Frontal cortex (tissue), 4 donors: ENCODE data around the gene LRIT3. TPM values are rescaled to one million over a fixed set of nuclear protein-coding genes. Genes with fewer than 3 reads are reported as not detected.
A peak's percentile ranks its signal among the peaks of the same experiment; 100 is the strongest.
"Not testable (repeated sequence)": the region's sequence is repeated elsewhere in the genome, so short reads cannot be mapped to it uniquely, and the experiment has no call there.

Source experiments
- DNase-seq, 2 donors: peaks; one replicate each; pipeline ENCODE4 v3.0.0; 2012; ENCODE audit warnings: low spot score in 2 of 2
- FAIRE-seq: peaks from 2 replicates; lab custom pipeline; 2012; peaks lifted over from hg19 to GRCh38; lab: Jason Lieb, UNC
- total RNA-seq: library from RNA; depleted of rRNA; stranded (reverse); fragments of >200 nt; gene quantifications from one replicate; pipeline ENCODE4 v1.2.3, GENCODE V29; 2014
- donor health status: control.
- donor health status: control.
- donor health status: control.

Gene LRIT3
- total RNA-seq, 1 donor from 2014 or later: not detected

DNA sequence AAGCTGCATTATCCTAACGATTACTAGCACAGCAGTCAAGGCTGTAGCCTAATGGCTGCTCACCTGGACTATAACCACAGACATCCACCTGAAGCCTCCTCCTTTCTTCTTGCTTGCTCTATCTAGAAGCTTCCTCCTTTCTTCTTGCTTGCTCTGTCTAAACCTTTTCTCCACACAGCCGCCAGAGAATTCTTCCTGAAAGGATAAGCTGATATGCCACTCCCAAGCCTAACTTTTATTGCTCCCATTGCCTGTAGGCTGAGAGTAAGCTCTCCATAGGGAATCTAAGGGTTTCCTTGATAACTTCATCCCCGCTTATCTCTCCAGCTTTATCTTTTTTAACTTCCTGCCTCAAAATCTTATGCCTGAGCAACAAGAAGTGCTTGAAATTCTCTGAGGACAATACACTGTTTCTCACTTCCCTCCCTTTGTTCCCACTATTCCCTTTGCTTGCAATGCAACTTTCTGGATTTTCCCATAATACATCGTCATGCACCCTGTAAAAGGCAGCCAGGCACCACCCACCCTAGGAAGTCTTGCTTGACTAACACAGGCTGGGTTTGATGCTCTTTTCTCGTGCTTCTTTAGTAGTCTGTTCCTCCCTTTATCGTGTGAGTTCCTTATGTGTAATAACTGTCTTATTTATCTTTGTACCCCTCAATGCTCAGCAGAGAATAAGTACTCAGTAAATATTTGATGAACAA, 1.4 kb upstream of the LRIT3 start:
- FAIRE-seq: no peak

DNA sequence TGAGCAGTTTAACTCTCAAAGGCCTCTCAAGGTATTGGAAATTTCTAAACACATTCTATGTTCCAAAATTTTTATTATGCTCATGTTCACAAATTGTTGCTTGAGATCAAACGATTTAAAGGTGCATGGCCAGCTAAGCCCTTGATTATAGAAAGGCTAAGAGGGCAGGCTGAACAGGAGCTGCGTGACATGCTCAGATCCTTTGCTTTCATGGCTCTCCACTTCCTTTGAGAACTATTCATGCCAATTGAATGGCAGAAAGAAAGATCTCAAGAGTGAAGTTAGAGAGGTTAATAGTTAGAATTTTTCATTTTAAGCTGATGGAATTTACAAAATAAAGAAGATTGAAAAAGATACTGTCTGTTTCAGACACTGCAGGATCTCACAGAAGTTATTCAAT, 594 bp downstream of the LRIT3 start:
- FAIRE-seq: no peak
- no peak for DNase-seq

More for the DNA sequence above, 1.4 kb upstream of the LRIT3 start:
- no peak for DNase-seq

DNA sequence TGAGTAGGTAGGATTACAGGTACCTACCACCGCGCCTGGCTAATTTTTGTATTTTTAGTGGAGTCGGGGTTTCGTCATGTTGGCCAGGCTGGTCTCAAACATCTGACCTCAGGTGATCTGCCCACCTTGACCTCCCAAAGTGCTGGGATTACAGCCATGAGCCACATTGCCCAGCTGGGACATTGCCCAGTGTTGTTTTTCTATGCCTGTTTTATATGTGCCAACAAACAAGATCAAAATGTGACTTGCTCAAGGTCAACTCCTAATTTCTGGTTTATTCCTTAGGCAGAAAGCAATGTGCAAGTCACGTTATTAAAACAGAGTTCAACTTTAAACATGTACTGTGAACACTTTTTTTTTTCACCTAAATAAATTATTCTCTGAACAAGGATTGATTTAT, 2.7 kb downstream of the LRIT3 start:
- FAIRE-seq (no peak), DNase-seq (no peak)

DNA sequence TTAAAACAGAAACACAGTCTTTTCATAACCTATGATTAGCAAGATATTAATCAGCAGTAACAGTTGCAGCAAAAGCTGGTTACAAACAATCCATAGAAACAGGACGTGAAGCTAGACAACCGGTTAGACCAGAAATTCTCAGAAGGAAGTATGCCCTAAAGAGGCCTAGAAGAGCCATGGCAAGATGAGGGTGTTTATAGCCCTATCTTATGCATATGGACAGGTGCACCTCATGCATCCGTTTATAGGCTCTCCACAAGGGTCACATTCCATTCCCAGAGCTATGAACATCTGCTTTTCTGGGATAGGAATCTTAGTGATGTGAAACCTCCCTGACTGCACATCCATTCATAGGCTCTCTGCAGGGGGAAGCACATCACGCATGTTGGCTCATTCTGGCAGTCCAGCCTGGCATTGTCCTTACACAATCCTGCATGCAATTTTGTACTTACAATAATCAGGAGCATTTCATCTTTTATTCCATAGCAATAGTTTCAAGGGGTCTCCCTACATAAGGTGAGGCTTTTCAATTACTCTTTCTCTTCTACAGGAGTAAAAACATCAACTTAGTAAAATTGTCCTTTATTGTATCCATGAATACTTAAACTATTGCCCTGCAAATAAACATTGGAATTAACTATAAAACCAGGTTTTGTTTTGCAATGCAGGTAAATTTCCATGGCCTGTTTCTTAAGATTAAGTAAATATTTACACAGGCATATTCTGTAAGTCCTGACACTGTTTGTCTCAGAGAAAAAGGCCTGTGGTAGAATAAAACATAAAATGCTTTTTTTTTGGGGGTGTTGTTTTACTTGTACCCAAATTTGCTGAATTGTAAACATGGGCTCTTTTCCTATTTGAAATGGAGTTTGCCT, 11.8 kb downstream of the LRIT3 start:
- not testable (repeated sequence) for DNase-seq, FAIRE-seq

DNA sequence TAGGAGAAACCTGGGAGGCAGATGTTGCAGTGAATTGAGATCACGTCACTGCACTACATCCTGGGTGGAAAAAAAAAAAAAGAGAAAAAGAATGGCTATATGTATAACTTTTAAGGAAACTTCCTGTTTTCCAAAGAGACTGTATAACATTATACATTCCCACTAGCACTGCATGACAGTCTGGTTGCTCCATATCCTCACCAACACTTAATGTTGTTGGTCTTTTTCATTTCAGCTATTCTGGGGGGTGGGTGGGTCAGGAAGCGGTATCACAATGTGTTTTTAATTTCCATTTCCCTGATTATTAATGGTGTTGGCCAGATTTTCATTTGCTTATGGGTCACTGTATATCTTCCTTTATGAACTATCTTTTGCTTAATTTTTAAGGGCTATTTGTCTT, 13.4 kb downstream of the LRIT3 start:
- FAIRE-seq (no peak), DNase-seq (no peak)

DNA sequence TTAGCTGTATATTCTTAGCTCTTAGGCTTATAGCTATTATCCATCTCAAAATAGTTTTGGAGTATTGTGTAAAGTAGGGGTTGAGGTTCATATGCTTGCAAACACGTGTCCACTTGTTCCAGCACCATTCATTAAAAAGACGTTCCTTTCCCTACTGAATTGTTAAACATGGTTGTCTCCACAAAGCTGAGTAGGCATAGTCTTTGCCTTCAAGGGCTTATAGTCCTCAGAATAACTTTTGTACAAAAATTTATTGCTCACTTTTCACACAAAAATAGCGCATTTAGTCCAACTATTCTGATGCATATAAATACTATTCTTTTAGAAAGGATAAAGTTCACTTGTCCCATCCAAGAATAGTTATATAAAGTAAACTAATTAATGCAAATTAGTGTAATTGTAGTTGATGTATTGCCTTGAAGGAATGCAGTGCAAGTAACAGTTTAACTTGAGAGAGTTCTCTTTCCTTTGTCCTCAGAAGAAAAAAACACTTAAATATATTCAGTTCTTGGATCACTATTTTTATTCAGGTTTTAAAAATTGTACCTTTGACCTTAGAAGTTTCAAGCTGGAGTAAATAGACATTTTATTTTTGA, 14.1 kb downstream of the LRIT3 start:
- FAIRE-seq: no peak
- no peak for DNase-seq

DNA sequence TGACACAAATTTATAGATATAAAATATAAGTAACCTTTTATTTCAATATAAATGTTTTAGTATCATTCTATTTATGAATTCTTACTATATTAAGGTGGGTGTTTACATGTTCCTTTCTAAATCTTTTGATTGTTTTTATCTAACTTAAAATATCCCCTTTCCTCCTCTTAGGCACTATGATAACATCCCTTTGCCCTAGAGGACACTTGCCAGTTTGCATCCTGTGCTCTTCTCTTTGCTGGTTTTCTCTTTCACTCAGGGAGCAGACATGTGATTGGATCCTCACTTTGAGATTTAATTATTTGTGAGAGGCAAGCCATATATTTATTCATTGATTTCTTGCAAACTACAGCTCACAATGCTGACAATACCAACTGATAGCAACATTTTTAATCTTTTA, 16.2 kb downstream of the LRIT3 start:
- peak; percentile 28 for FAIRE-seq
- no peak for DNase-seq

DNA sequence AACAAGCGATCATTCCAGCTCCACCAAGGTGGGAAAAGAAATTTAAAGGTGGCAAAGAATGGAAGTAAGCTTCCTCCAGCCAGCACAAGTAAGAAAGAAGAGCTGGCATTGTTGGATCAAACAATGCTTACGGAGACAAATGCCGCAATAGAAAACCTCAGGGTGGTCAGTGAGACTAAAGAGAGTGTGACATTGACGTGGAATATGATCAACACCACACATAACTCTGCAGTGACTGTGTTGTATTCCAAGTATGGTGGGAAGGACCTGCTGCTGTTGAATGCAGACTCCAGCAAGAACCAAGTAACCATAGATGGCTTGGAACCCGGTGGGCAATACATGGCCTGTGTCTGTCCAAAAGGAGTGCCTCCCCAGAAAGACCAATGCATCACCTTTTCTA, 22.2 kb downstream of the LRIT3 start:
- FAIRE-seq (no peak), DNase-seq (no peak)

DNA sequence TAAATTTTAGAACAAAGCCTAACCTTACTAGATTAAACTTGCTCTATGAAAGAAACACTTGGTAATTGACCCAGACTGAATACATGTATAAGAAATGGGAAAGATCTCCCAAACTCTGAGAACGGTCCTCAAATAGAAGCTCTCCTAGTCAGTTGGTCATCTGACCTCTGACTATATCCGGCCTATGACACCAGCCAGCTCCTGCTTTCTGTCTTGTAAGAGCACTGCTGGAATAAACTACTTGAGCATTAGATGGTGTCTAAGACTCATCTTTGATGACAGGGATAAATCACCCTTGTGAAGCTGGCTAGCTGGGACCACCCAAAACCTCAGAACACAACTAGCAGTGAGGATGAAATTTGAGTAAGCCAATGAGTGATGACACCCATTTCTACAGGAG, 24.2 kb downstream of the LRIT3 start:
- FAIRE-seq (no peak), DNase-seq (no peak)

DNA sequence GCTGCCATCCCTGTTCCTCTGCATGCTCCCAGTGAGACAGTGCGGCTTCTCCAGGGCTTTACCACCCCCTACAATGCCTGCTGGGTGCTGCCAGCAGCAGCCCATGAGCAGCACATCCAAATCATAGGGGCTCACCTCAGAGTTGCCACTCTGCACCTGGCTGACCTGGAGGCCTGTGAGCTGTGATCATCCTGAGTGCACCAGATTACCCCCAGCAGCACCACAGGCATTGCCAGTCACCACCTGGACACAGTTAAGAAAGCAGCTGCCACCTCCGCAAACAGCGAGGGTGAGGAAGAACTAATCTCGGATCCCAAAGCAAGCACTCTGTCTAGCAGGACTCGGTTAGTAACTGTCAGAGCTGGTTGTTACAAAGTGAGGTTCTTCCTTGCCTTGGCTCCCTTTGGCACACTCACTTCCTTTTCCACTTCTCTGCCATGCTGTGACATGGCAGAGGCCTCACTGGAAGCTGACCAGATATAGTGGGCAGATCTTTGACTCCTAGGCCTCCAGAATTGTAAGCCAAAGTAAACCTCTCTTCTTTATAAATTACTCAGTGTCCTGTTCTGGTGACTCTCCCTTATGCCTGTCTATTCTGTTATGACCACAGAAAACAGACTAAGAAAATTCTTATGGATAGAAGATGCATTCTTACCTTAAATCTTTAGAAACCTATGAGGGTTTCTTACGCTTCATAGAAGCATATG, 25.2 kb downstream of the LRIT3 start:
- DNase-seq: no peak
- no peak for FAIRE-seq

DNA sequence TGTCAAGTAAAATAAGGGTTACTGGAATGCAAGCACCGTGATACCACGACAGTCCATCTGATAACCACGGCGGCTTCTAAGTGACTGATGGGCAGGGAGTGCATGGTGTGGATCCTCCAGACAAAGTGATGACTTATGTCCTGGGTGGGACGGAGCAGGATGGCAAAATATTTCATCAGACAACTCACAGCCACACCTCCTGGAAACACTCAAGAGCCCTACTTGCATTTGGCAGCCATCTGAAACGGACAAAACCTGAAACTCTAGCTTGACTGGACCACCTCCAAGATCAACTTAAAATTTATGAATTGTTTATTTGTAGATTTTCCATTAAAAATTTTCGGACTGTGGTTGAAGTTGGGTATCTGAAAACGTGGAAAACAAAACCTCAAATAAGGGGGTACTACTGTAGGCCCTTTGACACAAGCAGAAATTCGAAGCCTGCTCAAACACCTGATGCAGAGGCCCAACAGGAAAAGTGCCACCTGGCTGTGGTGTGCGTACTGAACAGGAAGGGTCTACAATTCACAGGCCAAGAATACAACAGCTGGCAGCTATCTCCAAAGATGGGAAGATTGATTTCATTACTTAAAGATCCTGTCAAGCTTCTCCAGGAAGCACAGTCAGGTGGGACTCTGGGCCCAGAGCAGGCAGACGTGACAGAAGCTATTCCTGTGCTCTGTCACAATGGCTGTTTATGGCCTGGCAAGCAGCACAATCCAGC, 26.0 kb downstream of the LRIT3 start:
- no peak for FAIRE-seq

DNA sequence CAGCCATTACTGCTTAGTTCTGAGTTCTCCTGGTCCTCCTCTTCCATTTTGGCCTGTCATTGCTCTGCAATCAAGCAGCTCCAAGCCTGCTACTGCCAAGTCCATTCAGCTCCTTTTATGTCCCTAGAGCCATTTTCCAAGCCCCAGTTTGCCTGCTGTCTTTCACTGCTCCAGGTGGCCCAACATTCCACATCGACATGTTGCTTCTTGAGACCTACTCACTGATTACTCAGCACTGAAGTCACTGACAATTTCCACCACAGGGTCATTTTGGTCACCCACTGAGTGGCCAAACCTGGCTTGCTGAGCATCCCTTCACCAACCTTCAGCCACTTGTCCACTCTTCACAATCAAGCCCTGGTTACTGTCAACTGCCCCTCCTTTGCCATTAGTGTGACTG, 27.2 kb downstream of the LRIT3 start:
- FAIRE-seq (no peak), DNase-seq (no peak)

More for the DNA sequence above, 26.0 kb downstream of the LRIT3 start:
- no peak for DNase-seq

DNA sequence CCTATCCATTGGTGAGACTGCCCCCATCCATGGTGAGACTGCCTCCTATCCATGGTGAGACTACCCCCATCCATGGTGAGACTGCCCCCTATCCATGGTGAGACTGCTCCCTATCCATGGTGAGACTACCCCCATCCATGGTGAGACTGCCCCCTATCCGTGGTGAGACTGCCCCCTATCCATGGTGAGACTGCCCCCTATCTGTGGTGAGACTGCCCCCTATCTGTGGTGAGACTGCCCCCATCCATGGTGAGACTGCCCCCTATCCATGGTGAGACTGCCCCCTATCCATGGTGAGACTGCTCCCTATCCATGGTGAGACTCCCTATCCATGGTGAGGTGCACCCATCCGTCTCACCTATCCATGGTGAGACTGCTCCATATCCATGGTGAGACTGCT, 27.6 kb downstream of the LRIT3 start:
- not testable (repeated sequence) for FAIRE-seq, DNase-seq

DNA sequence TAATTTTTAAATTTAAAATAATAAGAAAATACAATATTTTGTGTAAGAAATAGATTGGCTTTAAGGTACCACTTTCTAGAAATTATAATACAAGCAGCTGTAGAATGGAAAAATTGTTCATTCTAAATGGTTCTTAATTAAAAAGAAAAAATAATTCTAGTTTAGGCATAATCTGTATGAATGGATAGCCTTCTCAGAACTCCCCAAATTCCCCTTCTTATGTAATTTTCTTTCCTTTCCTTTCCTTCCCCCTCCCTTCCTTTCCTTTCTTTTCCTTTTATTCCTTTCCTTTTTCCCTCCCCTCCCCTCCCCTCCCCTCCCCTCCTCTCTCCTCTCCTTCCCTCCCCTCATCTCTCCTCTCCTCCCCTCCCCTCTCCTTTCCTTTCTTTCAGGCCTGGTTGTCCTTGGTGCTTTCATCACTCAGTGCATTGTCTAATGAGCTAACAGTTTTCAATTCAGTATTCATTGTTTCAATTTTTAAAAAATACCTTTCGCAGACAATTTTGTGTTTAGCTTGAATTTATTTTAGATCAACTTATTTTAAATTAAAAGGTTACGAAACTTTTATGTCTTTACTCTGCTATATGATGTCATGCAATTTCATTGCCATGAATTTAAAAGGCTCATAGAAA, 28.8 kb downstream of the LRIT3 start:
- DNase-seq (no peak), FAIRE-seq (no peak)

DNA sequence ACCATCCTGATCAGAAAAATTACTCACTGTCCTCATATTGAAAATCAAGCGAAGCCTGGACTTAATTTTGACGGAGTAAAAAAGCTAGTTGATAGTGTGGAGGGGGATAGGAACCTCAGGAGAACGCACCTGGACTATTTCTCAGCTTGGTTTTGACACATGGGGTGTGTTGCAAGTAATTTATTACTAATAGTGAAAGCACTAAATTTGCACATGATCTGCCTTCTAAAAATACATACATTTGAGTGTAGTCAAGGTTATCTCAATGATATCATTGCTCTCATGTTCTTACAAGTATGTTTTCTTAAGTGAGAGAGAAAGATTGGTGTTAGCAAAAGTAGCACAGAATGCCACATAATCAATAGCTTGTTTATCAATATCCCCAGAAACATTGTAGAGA, 29.5 kb downstream of the LRIT3 start:
- DNase-seq: no peak
- no peak for FAIRE-seq

DNA sequence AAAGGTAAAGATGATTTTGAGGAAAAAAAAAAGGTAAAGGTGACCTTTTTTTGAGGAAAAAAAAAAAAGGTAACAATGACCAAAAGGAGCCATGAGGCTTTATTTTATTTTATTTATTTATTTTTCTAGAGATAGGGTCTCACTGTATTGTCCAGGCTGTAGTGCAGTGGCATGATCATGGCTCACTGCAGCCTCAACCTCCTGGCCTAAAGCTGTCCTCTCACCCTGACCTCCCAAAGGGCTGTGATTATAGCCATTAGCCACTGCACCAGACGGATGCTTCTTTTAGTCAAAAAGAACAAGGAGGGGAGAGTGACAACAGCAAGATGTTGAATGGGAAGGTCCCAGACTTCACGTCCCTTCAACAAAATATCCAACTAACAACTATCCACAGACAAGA, 30.4 kb downstream of the LRIT3 start:
- DNase-seq: no peak
- no peak for FAIRE-seq

DNA sequence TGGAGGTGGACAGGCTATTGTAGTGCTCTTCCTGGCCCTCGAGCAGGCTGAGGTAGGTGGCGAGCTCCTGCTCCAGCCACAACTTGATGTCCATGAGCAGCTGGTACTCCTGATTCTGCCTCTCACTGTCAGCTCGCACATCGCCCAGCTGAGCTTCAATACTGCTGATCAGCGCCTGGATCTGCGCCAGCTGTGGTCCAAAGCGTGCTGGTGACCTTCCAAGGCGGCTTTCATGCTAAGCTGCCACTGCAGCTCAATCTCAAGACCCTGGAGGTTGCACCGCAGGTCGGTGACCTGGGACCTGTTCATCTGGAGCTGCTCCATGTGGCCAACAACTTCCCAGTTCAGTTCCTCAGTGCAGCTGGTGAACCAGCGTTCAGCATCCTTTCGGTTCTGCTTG, 31.2 kb downstream of the LRIT3 start:
- FAIRE-seq: no peak
- no peak for DNase-seq

DNA sequence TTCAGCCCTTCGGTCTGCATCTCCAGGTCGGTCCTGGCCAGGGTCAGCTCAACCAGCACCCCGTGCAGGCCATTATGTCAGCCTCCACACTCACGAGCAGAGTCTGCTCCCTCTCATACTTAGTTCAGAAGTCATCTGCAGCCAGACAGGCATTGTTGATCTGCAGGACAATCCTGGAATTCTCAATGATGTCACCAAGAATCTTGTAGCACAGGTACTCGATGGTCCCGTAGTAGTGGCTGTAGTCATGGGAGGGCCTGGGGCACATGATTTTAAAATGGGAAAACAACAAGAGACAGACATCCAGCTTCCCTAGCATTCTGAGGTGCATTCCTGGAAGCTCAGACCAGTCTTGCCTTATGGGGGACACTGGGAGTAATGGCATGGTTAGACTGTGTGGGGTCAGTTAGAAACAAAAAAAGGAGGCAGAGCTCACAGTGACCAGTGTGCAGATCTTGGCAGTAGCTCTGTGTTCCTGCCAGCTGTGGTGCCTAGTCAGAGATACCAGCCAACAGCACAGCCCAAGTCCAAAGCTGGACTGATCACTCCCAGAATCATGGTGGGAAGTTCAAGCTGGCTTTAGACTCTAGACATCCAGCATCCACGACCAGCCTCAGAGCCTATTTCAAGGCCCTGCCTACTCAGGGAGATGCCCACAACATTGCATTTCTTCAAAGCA, 31.9 kb downstream of the LRIT3 start:
- no peak for FAIRE-seq

DNA sequence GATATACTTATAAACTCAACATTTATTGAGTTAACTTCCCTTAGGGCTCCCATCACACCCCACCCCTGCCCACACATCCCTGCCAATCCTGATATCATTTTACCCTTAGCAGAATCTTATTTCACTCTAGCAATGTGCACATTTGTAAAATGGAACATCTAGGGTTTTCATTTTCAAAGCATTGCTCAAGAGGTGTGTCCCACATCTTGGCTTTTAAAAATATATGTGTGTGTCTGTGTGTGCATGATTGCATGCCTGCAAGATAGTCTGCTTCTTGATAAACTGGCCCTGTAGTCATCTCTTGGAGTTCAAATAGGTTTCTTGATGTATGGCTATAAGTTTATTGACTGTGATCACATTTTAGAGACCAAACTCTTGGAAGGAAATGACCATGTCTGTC, 38.4 kb downstream of the LRIT3 start:
- DNase-seq (no peak), FAIRE-seq (no peak)

More for the DNA sequence above, 31.9 kb downstream of the LRIT3 start:
- DNase-seq: no peak
